PC-9 (cell line): ENCODE measurements around the gene CDH13.

Experiments used
- EZH2 ChIP-seq: fragments of 200-600 bp; sonication (generic); IDR thresholded peaks from 2 replicates; pipeline ENCODE4 v1.8.0; 2017; ENCODE audit warnings: antibody characterized with exemption, low read depth
- TF ChIP-seq, protein P1 (sequence below): fragments of 200-600 bp; sonication (generic); conservative IDR thresholded peaks from 2 replicates; pipeline ENCODE4 v1.6.1; 2017; ENCODE audit warnings: mixed run types, antibody characterized with exemption, mild to moderate bottlenecking, moderate library complexity

DNA sequence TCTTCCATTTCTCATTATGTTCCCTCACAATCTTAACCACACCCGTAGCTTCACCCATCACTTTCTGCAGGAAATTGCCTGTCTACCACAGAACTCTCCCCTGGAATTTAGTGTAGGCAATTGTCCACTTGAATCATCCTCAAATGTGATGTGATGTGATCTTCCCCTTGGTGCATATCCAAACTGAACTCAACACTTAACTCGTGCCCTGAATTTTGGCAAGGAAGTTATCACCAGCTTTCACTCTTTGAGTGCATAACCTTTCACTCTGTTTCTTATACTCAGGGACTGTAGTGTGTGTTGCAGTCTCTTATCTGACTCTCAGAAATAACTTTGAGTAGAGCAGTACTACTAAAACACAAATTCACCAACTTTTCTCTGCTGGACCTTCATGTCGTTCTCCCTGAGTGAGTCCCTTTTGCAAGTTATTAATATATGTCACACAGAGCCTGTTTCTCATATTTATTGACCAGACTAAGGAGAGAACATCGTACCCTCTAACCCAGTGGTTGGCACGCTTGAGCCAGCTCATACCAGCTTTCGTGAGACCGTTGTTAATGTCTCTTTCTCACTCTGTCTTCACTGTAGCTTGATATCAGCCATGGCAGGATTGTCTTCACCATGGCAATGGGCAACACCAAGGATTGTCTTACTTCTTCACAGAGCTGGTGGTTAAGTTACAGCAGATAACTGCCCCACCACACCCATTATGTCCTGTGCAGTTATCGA lies 622.1 kb downstream of the CDH13 start:
- TF ChIP-seq, protein P1, sequence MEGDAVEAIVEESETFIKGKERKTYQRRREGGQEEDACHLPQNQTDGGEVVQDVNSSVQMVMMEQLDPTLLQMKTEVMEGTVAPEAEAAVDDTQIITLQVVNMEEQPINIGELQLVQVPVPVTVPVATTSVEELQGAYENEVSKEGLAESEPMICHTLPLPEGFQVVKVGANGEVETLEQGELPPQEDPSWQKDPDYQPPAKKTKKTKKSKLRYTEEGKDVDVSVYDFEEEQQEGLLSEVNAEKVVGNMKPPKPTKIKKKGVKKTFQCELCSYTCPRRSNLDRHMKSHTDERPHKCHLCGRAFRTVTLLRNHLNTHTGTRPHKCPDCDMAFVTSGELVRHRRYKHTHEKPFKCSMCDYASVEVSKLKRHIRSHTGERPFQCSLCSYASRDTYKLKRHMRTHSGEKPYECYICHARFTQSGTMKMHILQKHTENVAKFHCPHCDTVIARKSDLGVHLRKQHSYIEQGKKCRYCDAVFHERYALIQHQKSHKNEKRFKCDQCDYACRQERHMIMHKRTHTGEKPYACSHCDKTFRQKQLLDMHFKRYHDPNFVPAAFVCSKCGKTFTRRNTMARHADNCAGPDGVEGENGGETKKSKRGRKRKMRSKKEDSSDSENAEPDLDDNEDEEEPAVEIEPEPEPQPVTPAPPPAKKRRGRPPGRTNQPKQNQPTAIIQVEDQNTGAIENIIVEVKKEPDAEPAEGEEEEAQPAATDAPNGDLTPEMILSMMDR = no peak
- no peak for TF ChIP-seq EZH2
